ENCODE measurements around the gene RASA2.

Gene RASA2

DNA sequence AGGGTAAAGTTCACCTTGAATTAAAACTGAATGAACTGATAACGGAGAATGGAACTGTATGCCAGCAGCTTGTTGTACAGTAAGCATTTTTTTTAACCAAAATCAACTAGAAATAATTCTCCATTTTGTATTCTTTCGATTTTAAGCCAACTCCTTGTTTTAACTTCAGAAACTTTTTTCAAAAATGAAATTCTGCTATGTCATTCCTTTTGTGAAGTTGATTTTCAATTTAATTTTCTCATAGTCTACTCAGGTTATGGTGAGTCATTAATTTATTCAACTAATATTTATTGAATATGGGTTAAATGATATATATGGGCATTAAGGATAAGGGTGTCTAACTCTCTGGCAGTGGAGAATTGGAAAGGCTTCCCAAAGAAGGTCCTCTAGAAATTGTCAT, 53.7 kb downstream of the RASA2 start:
- DNase-seq, result no peak

GRCh38 chr3:141542202-141542969, 55.6 kb downstream of the RASA2 start:
- no peak for DNase-seq

- DNase-seq, result no peak
Measured at GRCh38 chr3:141542989-141543388, 56.2 kb downstream of the RASA2 start.

DNA sequence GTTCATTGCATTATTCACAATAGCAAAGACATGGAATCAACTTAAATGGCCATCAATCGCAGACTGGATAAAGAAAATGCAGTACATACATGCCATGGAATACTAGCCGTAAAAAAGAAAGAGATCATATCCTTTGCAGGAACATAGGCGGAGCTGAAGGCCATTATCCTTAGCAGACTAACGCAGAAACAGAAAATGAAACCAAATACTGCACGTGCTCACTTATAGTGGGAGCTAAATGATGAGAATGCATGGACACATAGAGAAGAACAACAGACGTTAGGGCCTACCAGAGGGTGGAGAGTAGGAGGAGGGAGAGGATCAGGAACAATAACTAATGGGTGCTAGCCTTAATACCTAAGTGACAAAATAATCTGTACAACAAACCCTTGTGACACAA, 57.9 kb downstream of the RASA2 start:
- peak; percentile 69 for DNase-seq

GRCh38 chr3:141546081-141546480, 59.3 kb downstream of the RASA2 start:
- DNase-seq, result no peak

DNA sequence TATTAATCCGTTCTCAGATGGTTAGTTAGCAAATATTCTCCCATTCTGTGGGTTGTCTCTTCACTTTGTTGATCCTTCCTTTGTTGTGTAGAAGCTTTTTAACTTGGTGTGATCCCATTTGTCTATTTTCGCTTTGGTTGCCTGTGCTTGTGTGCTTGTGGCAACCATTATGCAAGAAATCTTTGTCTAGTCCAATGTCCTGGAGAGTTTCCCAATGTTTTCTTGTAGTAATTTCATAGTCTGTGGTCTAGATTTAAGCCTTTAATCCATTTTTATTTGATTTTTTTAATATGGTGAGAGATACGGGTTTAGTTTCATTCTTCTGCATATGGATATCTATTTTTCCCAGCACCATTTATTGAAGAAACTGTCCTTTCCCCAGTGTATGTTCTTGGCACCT, 59.8 kb downstream of the RASA2 start:
- DNase-seq, result no peak

- no peak for DNase-seq
Measured at GRCh38 chr3:141547791-141548190, 61.0 kb downstream of the RASA2 start.

DNA sequence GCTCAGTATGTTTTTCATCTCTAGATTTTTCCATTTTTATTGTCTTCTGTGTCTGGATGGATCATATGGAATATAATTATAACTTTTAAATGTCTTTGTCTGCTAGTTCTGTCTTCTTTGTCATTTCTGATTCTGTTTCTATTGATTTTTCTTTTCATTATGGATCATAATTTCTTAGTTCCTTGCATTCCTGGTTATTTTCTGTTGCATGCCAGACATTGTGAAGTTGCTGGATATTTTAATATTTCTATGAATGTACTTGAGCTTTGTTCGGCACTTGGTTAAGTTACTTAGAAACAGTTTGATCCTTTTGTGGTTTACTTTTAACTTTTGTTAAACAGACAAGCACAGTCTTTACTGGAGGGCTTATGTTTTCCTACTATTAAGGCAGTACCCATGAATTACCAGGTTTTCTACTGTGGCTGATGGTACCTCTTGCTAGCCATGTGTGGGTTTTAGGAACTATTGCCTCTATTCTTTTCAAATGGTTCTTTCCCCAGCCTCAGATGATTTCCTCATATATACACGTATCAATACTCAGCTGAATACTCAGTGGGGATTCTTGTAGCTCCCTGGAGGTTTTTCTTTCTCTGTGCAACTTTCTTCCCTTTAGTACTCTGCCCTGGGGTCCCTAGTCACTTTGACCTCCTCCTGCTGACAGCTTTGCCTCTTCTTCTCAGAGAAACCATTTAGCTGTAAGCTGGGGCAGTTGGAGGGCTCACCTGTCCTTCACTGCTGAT, 64.3 kb downstream of the RASA2 start:
- DNase-seq, result no peak

DNA sequence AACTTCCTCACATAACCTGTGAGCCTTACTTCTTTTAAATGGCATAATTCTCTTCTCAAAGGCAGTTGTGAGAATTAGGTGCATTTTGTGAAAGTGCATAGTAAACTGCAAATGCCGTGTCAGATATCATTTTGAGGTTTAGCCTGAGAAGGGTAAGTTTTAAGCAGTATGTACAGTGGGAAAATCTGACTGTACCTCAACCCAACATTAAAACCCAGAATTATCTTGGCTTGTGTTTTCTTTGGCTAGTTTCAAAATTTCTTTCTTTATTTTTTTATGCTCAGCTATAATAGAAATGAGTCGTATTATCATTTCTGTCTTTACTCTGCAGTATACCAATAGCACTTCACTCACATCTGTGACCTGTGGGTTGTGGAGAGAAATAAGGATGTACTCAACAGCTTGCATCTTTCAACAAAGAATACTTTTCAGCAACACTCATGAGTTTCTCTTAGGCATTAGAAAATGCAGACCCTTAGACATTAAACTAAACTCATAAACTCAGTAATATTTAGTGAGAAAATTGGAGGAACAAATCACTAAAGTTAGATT, 65.7 kb downstream of the RASA2 start:
- no peak for DNase-seq

- DNase-seq, result peak; percentile 75
Measured at GRCh38 chr3:141553055-141553454, 66.2 kb downstream of the RASA2 start.

DNA sequence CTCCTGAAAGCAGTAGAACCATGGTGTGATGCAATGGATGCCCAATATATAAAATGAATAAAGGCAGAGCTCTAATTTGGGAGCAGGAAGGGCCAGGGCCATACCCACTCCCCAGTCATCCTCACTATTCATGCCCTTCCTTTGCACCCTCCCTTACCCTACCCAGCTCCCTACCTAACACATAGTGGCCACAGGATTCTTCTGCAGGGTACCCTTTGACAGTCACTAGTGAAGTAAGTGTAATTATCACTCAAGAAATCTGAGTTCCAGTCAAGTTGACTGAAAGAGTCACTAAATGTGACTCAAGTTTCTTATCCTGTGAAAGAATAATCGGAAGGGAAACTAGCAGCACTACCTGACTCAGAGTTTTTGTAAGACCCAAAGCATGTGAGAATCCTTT, 69.2 kb downstream of the RASA2 start:
- DNase-seq, result no peak

GRCh38 chr3:141557961-141558706, 71.3 kb downstream of the RASA2 start:
- no peak for DNase-seq

- peak; percentile 83 for DNase-seq
Measured at GRCh38 chr3:141561426-141562034, 74.7 kb downstream of the RASA2 start.

DNA sequence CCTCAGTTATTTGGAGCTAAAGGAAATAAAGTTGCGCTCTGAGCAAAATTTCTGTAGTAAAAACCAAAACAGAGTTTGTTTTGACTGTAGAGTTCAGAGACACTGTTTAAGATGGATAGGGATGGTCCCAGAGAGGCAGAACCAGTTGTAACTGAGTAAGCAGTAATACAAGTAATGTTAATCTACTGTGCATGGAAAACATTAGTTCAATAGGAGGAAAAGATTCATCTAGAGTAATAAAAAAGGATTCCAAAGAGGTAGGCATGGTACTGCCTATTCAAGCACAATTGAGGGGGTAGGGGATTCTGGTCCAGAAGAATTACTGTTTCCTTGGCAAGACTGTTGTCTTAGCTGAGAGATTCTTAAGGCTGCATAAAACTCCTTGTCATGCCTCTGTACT, 77.4 kb downstream of the RASA2 start:
- no peak for DNase-seq

DNA sequence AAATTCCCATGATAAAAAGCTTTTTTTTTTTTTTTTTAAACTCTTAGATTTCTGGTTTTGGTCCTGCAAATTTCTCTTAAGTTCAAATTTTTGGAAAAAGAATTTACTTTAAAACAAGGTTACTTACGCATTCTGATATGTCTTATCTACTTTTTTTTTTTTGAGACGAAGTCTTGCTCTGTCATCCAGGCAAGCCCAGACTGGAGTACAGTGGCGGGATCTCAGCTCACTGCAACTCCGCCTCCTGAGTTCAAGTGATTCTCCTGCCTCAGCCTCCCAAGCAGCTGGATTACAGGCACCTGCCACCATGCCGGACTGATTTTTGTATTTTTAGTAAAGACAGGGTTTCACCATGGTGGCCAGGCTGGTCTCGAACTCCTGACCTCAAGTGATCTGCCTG, 83.2 kb downstream of the RASA2 start:
- no peak for DNase-seq

GRCh38 chr3:141575879-141576743, 89.3 kb downstream of the RASA2 start:
- peak; percentile 47 for DNase-seq

DNA sequence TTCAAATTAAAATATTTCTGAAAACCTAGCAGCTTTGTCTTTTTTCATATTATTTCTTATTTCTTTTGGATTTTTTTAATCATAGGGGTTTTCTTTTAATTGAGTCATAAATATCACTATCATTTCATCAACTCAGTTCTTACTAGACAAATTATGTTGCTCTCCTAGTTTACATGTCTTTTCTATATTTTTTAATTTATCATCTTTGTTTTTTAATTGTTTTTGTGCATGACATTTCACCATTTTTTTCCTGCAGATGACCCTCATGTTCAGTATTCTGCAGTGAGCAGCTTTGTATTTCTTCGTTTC, 89.9 kb downstream of the RASA2 start:
- DNase-seq, result no peak

- DNase-seq, result no peak
Measured at GRCh38 chr3:141578202-141578973, 91.6 kb downstream of the RASA2 start.

DNA sequence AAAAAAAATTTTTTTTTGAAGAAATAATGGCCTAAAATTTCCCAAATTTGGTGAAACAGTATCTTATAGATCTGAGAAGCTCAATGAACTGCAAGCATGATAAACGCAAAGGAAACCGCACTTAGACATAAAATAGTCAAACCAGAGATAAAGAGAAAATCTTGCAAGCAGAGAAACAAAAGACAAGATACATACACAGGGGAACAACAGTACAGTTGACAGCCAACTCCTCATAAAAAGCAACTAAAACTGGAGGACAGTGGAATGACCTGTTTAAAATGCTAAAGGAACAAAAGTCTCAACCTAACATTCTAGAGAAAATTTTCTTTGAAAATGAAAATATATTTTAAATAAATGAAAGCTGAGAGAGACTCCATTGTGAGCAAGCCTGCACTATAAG, 107.5 kb downstream of the RASA2 start:
- no peak for DNase-seq

DNA sequence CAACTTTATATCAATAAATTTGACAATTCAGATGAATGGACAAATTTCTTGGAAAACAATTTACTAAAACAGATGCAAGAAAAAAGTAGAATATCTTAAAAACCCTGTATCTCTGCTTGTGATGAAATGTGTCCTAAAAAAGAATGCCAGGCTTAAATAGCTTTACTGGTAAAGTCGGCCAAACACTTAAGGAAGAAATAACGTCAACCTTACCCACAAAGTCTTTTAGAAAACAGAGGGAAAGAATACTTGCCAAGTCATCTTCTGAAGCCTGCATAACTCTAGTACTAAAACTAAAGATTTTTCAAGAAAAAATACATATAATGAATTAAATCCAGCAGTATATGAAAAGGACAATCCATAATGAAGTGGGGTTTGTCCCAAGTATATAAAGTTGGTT, 111.1 kb downstream of the RASA2 start:
- no peak for DNase-seq

- no peak for DNase-seq
Measured at GRCh38 chr3:141600331-141600730, 113.5 kb downstream of the RASA2 start.
